SK-N-SH (cell line): ENCODE results near the gene WDCP.
"Not testable (repeated sequence)": the region's sequence is repeated elsewhere in the genome, so short reads cannot be mapped to it uniquely, and the experiment has no call there.

ENCODE experiments used
- ELF1 ChIP-seq: IDR thresholded peaks from 2 replicates; pipeline ENCODE4 v1.4.0; 2012
- POLR2AphosphoS5 ChIP-seq: IDR thresholded peaks from 2 replicates; pipeline ENCODE4 v1.6.1; 2012; ENCODE audit warnings: low read depth, low read length
- REST ChIP-seq: IDR thresholded peaks from 2 replicates; pipeline ENCODE4 v1.6.1; 2012; ENCODE audit warnings: mild to moderate bottlenecking, low read depth, low read length, moderate library complexity
- SMC3 ChIP-seq: IDR thresholded peaks from 2 replicates; pipeline ENCODE4 v1.6.1; 2012; ENCODE audit warnings: low read depth, low read length, improper control_type of control experiment
- TAF1 ChIP-seq: IDR thresholded peaks from 2 replicates; pipeline ENCODE4 v1.6.1; 2012; ENCODE audit warnings: low read depth, mild to moderate bottlenecking, low read length, moderate library complexity, borderline replicate concordance
- TF ChIP-seq, protein P1 (sequence below): fragments of 200-600 bp; sonication (generic); IDR thresholded peaks from 2 replicates; pipeline ENCODE4 v1.6.1; 2017; ENCODE audit warnings: antibody characterized with exemption, mild to moderate bottlenecking, moderate library complexity

DNA sequence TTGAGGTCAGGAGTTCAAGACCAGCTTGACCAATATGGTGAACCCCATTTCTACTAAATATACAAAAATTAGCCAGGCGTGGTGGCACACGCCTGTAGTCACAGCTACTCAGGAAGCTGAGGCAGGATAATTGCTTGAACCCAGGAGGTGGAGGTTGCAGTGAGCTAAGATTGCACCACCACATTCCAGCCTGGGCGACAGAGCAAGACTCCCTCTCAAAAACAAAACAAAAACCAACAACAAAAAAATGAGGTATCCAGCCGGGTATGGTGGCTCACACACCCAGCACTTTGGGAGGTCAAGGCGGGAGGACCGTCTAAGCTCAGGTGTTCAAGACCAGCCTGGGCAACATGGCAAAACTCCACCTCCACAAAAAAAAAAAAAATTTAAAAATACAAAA lies 32.3 kb downstream of the WDCP start:
- not testable (repeated sequence) for TF ChIP-seq ELF1, POLR2AphosphoS5, REST, TAF1, SMC3
- TF ChIP-seq, protein P1, sequence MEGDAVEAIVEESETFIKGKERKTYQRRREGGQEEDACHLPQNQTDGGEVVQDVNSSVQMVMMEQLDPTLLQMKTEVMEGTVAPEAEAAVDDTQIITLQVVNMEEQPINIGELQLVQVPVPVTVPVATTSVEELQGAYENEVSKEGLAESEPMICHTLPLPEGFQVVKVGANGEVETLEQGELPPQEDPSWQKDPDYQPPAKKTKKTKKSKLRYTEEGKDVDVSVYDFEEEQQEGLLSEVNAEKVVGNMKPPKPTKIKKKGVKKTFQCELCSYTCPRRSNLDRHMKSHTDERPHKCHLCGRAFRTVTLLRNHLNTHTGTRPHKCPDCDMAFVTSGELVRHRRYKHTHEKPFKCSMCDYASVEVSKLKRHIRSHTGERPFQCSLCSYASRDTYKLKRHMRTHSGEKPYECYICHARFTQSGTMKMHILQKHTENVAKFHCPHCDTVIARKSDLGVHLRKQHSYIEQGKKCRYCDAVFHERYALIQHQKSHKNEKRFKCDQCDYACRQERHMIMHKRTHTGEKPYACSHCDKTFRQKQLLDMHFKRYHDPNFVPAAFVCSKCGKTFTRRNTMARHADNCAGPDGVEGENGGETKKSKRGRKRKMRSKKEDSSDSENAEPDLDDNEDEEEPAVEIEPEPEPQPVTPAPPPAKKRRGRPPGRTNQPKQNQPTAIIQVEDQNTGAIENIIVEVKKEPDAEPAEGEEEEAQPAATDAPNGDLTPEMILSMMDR, result not testable (repeated sequence)
